ENCODE measurements around the gene VEGFC.

- TF ChIP-seq CTCF (IDR thresholded peaks at IDR 0.05) (no peak), POLR2A (IDR thresholded peaks at IDR 0.05) (no peak)
These were observed 37.7 kb downstream of the VEGFC start for GRCh38 chr4:176755001-176755400.
